ENCODE results near the gene ZC3H11A.
"Not testable (repeated sequence)": the region's sequence is repeated elsewhere in the genome, so short reads cannot be mapped to it uniquely, and the experiment has no call there.

The ZC3H11A gene

DNA sequence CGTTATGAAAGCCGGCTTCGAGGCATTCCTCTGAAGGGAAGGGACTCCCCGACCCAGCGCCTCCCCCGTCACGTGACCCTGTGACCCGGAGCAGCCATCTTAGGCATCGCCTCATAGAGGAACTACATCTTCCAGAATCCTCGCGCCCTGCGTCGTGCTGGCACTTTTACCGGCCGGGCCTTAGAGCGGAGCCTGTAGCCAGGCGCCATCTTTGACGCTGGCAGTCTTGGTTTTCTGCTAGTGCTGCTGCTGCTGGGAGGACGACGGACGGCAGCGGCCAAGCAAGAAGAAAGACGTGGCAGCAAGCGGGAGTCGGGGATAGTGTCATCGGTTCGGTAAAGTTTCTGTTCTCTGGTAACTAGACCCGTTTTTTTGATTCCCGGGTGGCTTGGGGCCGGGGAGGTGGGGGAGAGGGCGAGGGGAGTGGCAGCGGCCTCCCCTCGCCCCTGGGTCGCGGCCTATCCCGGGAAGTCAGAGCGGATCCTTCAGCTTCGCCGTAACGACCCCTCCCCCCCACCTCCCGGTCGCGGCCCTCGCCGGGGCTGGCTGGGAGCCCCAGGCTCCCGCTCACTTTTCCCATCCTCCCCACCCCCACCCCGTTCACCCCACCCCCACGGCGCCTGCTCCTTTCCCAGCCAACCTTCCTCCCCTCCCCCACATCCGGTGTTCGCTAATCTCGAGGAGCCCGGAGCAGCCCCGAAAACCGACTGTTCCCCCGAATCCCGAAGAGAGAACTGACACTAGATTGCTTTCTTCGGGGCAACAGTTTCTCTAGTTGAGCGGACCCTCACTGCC lies at the start of gene ZC3H11A, which contains the start of gene ZBED6:
ZC3H11A (plus strand) TSS at position 183 of the 795 bp plus-strand sequence. CDS start 21,448 bp downstream, outside the sequence.
ZBED6 (plus strand) TSS at position 183 of the 795 bp plus-strand sequence. CDS start 1,900 bp downstream, outside the sequence.
- DNase-seq (ENCODE audit: low spot score), result peak; percentile 99

DNA sequence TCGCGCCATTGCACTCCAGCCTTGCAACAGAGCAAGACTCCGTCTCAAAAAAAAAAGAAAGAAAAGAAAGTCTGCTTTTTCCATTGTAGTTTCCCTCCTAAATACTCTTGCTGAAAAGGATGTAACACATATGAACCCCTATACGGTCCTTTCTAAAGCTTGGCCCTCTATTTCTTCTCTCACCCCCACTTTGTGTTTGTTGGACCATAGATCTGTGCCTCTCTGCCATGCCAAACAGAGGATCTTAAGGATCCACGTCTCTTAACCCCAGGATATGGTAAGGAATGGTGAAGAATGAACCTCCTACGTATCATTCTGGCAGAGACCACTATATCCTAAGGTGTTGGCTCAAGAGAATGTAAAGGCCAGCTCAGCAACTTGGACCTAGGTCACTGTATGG lies 49.1 kb upstream of the ZC3H11A start:
- DNase-seq (ENCODE audit: low spot score), result no peak

- no peak for DNase-seq (ENCODE audit: low spot score)
Observed at GRCh38 chr1:203751051-203751450, 44.4 kb upstream of the ZC3H11A start.

DNA sequence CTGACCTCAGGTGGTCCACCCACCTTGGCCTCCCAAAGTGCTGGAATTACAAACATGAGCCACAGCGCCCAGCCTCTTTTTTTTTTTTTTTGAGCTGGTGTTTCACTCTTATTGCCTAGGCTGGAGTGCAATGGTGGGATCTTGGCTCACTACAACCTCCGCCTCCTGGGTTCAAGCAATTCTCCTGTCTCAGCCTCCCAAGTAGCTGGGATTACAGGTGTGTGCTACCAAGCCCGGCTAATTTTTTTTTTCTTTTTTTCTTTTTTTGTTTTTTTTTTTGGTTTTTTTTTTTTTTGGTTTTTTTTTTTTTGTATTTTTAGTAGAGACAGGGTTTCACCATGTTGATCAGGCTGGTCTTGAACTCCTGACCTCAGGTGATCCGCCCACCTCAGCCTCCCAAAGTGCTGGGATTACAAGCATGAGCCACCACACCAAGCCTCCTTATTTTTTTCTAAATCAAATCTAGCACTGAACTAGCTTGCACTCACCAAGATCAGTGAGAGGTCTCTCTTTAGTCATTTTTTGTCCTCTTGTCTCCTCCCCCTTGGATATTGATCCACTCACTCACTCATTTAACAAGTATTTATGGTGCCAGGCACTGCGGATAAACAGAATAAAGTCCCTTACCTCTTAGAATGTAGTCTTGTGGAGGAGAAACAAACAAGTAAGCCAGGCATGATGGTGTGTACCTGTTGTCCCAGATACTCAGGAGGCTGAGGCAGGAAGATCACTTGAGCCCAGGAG lies 43.6 kb upstream of the ZC3H11A start:
- not testable (repeated sequence) for DNase-seq (ENCODE audit: low spot score)

DNA sequence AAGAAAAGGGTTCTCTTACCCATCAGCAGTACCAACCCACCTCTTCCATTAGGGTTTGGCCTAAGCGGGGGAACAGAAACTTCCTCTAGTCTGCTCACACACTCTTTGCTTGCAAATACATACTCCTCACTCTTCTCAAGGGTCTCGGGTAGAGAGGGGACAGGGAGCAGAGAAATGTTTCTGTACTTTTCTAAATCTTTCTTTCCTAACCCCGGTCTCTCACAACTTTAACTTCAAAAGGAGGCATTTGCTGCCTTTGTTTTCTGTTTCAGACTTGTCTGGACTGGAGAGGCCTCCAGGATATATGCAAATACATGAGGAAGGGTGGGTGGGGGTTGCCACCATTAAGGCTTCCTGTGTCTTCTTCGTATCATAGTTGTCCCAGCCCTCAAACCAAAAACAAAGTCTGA lies 41.0 kb upstream of the ZC3H11A start:
- DNase-seq (ENCODE audit: low spot score), result peak; percentile 57

DNA sequence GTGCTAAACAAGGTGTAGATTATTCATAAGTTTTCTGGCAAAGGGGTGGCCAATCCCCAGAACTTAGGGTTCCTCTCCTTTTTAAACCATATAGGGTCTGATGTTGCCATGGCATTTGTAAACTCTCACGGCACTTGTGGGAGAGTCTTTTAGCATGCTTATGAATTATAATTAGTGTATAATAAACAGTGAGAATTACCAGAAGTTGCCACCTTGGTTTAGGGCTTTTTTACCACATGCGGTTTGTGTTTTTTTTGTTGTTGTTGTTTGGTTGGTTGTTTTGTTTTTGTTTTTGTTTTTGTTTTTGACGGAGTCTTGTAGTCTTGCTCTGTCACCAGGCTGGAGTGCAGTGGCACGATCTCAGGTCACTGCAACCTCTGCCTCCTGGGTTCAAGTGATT lies 39.4 kb upstream of the ZC3H11A start:
- DNase-seq (ENCODE audit: low spot score), result no peak

DNA sequence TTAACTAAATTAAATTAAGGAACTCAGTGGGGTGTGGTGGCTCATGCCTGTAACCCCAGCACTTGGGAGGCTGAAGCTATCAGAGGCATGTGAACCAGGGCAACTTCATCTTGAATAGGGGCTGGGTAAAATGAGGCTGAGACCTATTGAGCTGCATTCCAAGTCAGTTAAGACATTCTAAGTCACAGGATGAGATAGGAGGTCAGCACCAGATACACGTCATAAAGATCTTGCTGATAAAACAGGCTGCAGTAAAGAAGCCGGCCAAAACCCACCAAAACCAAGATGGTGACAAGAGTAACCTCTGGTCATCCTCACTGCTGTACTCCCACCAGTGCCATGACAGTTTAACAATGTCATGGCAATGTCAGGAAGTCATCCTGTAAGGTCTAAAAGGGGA lies 36.7 kb upstream of the ZC3H11A start:
- not testable (repeated sequence) for DNase-seq (ENCODE audit: low spot score)

- DNase-seq (ENCODE audit: low spot score), result no peak
Observed at GRCh38 chr1:203760506-203760905, 34.9 kb upstream of the ZC3H11A start.

DNA sequence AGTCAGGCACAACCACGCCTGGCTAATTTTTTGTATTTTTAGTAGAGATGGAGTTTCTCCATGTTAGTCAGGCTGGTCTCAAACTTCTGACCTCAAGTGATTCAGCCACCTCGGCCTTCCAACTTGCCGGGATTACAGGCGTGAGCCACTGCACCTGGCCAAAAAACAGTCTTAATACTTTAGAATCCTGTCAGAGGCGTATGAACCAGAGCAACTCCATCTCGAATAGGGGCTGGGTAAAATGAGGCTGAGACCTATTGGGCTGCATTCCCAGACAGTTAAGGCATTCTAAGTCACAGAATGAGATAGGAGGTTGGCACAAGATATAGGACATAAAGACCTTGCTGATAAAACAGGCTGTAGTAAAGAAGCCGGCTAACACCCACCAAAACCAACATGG lies 33.5 kb upstream of the ZC3H11A start:
- not testable (repeated sequence) for DNase-seq (ENCODE audit: low spot score)

DNA sequence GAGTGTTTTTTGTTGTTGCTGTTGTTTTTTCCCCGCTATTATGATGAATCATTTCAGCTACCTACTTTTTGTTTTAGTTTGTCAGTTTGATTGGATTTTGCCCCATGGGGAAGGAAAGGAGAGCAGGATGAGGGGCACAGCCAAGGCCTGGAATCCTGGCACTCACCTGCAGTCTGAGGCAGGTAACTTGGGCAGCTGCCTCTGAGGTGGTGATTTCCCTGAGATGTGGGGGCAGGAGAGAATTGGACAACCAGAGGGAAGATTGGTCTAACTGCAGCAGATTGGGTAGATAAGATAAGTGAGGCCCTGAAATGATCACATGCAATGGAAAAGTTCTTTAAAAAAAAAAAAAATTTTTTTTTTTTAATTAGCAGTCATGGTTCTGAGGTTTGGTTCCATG lies 31.9 kb upstream of the ZC3H11A start:
- DNase-seq (ENCODE audit: low spot score), result no peak

DNA sequence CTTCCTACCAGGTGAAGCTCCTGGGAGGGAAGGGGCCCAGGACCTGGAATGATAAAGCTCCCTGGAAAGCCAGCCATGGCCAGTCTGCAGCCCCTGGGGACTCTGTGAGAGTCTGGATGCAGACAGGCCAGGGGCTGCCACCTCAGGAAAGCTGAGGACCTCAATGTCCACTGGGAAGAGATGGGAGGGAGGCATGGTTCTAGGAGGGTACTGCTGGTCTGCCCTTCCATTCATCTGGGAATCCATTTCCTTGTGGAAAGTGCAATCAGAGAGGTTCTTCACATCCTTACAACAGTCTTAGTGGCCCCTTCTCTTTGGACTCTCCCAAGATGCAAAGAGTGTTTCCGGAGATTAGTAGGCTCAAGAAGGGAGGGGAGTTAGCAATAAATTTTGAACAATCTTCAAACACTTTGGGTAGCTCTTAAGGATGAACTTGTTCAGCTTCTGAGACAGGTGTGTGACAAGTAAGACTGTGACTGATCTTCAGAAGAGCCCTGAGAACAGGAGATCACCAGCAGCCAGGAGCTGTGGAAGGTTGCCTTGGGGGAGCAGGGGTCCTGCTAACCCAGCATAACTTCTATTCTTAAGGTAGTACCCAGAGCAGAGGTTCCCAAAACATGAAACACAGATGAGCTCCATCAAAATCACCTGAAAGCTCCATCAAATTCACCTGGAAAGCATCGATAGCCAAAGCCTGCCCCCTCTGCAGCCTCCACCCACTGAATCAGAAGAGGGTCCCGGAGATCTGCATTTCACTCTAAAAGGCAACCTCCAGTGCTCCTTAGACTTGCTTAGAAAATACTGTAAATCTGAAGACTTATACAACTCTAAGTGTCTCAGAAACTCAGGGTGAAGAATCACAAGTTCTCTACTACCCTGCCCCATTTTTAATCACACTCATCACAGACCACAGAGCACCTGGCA lies 31.1 kb upstream of the ZC3H11A start:
- DNase-seq (ENCODE audit: low spot score), result no peak

- DNase-seq (ENCODE audit: low spot score), result peak; percentile 66
Observed at GRCh38 chr1:203765029-203765837, 30.2 kb upstream of the ZC3H11A start, which contains the start of gene LAX1. Gene LAX1, plus strand, starts transcription at chr1:203765183. Its CDS starts 383 bp downstream, at chr1:203765566.

DNA sequence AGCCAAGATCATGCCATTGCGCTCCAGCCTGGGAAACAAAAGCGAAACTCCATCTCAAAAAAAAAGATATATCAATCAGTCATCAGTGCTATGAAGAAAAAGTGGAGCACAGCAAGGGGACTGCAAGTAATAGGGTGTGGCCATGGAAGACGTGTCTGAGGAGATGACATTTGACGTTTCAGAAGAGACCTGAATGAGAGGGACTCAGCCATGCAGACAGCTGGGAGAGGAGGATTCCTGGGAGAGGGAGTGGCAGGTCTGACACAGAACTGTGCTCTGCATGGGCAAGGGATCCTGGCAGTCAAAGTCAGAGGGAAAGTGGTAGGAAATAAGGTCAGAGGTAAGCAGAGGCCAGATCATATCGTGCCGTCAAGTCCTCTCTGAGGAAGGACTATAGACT lies 27.2 kb upstream of the ZC3H11A start:
- no peak for DNase-seq (ENCODE audit: low spot score)

GRCh38 chr1:203769505-203770343 lies 25.7 kb upstream of the ZC3H11A start:
- no peak for DNase-seq (ENCODE audit: low spot score)

- no peak for DNase-seq (ENCODE audit: low spot score)
Observed at GRCh38 chr1:203771901-203772301, 23.5 kb upstream of the ZC3H11A start.

DNA sequence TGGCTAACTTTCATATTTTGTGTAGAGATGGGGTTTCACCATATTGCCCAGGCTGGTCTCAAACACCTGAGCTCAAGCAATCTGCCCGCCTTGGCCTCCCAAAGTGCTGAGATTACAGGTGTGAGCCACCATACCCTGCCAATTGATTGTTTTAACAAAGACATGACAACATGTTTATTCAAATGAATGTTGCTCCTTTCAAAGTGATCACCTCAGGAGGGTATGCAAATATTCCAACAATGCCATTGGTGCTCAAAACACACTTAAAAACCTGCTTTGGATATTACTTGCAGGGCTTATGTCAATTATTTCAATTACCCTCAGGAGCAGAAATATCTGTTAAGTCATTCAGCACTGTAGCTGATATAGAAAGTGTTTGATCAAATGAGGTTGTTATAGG lies 22.6 kb upstream of the ZC3H11A start:
- no peak for DNase-seq (ENCODE audit: low spot score)

GRCh38 chr1:203776636-203777035 lies 18.8 kb upstream of the ZC3H11A start:
- no peak for DNase-seq (ENCODE audit: low spot score)

- DNase-seq (ENCODE audit: low spot score), result no peak
Observed at GRCh38 chr1:203777596-203777995, 17.8 kb upstream of the ZC3H11A start.

GRCh38 chr1:203778146-203778545 lies 17.3 kb upstream of the ZC3H11A start:
- no peak for DNase-seq (ENCODE audit: low spot score)

DNA sequence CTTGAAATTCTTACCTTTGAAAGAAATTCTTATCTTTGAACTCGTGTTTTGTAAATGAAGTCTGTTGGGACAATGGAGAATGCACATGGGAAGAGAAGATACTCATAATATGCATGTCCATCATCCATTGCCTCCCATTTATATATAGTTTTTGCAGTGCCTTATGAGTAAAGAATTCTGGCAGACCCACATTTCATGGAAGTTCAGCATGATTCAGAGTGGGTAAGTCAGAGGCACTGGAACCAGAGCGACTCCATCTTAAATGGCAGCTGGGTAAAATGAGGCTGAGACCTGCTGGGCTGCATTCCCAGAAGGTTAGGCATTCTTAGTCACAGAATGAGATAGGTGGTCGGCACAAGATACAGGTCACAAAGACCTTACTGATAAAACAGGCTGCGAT lies 16.6 kb upstream of the ZC3H11A start:
- DNase-seq (ENCODE audit: low spot score), result no peak
